ENCODE results near the gene ELFN1. TPM values are rescaled to one million over a fixed set of nuclear protein-coding genes. Genes with fewer than 3 reads are reported as not detected.

The ELFN1 gene
- total RNA-seq, 2 donors from 2014 or later = 0.33 to 1.3 TPM

DNA sequence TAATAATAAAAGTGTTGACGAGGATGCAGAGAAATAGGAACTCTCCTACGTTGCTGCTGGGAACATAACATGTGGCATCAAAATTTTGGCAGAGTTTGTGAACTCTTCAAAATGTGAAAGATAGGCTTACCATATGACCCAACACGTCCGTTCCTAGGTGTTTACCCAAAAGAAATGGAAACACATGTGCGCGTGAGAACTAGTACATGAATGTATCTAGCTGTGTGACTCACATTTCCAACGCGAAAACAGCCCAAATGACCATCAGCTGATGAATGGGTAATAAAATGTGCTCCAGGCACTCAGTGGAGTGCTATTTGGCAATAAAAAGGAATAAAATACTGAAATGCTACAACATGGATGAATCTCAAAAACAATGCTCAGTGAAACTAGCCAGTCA lies 10.4 kb upstream of the ELFN1 start:
- H3K36me3 ChIP-seq (replicated peaks in 1 of 2; ENCODE audit: insufficient read depth in 1 of 2, low read depth in 2 of 2) = no peaks in the 10 kb centered on the region
- H3K4me1 ChIP-seq = peaks cover 7% of the 10 kb centered on the region
- no peak for ATAC-seq
- no peak overlapping the region for H3K4me3 ChIP-seq
- H3K9me3 ChIP-seq = no peaks in the 10 kb centered on the region
- TF ChIP-seq POLR2A (IDR thresholded peaks at IDR 0.05) = no peak
- TF ChIP-seq, protein P1, sequence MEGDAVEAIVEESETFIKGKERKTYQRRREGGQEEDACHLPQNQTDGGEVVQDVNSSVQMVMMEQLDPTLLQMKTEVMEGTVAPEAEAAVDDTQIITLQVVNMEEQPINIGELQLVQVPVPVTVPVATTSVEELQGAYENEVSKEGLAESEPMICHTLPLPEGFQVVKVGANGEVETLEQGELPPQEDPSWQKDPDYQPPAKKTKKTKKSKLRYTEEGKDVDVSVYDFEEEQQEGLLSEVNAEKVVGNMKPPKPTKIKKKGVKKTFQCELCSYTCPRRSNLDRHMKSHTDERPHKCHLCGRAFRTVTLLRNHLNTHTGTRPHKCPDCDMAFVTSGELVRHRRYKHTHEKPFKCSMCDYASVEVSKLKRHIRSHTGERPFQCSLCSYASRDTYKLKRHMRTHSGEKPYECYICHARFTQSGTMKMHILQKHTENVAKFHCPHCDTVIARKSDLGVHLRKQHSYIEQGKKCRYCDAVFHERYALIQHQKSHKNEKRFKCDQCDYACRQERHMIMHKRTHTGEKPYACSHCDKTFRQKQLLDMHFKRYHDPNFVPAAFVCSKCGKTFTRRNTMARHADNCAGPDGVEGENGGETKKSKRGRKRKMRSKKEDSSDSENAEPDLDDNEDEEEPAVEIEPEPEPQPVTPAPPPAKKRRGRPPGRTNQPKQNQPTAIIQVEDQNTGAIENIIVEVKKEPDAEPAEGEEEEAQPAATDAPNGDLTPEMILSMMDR (IDR thresholded peaks at IDR 0.05) = no peak
- WGBS, 2 donors = 17 to 32% methylated on average over 8 of the region's 8 CpGs
- no peak overlapping the region for H3K27ac ChIP-seq
- intact Hi-C loops (cut with DNase I) = loop anchor here (10.0 kb wide), 1 partner anchor 545 kb away; no protein-coding TSS in a partner anchor
- H3K27me3 ChIP-seq = peaks cover 0 to 11% of the 10 kb centered on the region in 2 donors
- DNase-seq = no peak

DNA sequence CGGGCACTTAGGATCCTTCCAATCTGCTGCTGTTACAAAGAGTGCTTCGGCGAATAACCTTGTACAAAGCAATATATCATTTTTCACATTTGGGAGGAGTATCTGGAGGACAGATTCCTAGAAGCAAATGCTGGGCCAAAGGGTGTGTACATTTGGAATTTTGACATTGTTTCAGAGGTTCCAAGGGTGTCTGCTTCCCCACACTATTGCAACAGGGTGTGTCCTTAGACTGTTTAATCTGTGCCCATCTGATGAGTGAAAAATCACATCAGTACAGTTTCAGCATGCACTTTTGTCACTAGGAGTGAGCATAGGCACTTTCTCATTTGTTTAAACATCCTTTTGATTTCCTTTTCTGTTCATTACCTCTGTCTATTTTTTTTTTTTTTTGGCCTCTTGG lies 8.6 kb upstream of the ELFN1 start:
- peaks cover 20% of the 10 kb centered on the region for H3K4me1 ChIP-seq
- ATAC-seq (no peak), DNase-seq (no peak)
- no peaks in the 10 kb centered on the region for H3K36me3 ChIP-seq (replicated peaks in 1 of 2; ENCODE audit: insufficient read depth in 1 of 2, low read depth in 2 of 2)
- no peak overlapping the region for H3K27ac ChIP-seq
- no peaks in the 10 kb centered on the region for H3K9me3 ChIP-seq
- H3K4me3 ChIP-seq = no peak overlapping the region
- peaks cover 0 to 17% of the 10 kb centered on the region in 2 donors for H3K27me3 ChIP-seq
- intact Hi-C loops (cut with DNase I) = loop anchor here (10.0 kb wide), 1 partner anchor 543 kb away; no protein-coding TSS in a partner anchor
- TF ChIP-seq, protein P1 (IDR thresholded peaks at IDR 0.05) = no peak
- no peak for TF ChIP-seq POLR2A (IDR thresholded peaks at IDR 0.05)
- WGBS, 2 donors = 50 to 82% methylated on average over 3 of the region's 3 CpGs

DNA sequence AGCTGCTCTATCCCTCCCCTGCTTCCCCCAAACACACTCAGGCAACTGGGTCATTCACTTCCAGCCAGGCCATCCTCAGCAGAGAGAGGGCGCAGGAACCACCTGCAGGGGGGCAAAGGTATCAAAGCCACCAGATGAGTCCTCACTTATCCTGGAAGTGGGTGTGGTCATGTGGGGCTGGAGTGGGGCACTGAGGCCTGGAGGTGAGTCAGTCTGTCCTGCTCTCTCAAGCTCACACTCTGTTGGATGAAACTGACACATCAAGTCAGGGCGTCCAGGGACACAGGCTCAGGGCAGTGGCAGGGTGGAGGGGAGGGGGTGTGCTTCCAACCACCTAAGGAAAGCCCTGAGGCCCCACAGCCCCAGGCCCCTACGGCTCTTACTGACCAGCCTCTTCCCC lies 8.0 kb upstream of the ELFN1 start:
- TF ChIP-seq, protein P1 (IDR thresholded peaks at IDR 0.05) = no peak
- no peak for TF ChIP-seq POLR2A (IDR thresholded peaks at IDR 0.05)
- H3K27me3 ChIP-seq = peaks cover 0 to 24% of the 10 kb centered on the region in 2 donors
- peaks cover 26% of the 10 kb centered on the region for H3K4me1 ChIP-seq
- DNase-seq (peak in 1 of 4 donors; percentile 3), ATAC-seq (no peak)
- no peaks in the 10 kb centered on the region for H3K36me3 ChIP-seq (replicated peaks in 1 of 2; ENCODE audit: insufficient read depth in 1 of 2, low read depth in 2 of 2)
- no peak overlapping the region for H3K4me3 ChIP-seq
- no peak overlapping the region for H3K27ac ChIP-seq
- H3K9me3 ChIP-seq = no peaks in the 10 kb centered on the region
- intact Hi-C loops (cut with DNase I) = loop anchor here (10.0 kb wide), 1 partner anchor 543 kb away; no protein-coding TSS in a partner anchor
- 29 to 63% methylated on average over 2 to 3 of the region's 3 CpGs for whole genome bisulfite sequencing, 2 donors

DNA sequence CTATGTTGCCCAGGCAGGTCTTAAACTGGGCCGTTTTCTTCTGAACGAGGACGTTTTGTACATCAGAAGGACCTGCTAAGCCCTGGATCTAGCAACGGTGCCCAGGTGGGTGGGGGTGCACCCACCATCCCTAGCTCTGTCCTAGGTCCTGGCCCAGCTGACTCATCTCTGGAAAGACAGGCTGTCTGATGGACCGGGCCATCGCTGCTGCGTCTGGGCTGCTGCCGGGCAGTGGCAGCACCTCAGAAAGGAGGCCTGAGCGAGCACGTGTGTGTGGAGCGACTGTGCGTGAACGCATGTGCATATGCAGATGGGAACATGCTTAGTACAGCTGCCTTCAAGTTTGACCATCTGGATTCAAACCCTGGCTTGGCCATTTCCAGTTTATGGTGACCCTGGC lies 7.3 kb upstream of the ELFN1 start:
- DNase-seq = peak in 1 of 4 donors; percentile 4
- ATAC-seq = no peak
- Histone ChIP-seq H3K27ac (no peak overlapping the region), H3K4me1 (peaks cover 33% of the 10 kb centered on the region), H3K27me3 (peaks cover 0 to 29% of the 10 kb centered on the region in 2 donors), H3K9me3 (no peaks in the 10 kb centered on the region), H3K4me3 (no peak overlapping the region), H3K36me3 (replicated peaks in 1 of 2; ENCODE audit: insufficient read depth in 1 of 2, low read depth in 2 of 2) (no peaks in the 10 kb centered on the region)
- intact Hi-C loops (cut with DNase I) = loop anchor here (10.0 kb wide), 1 partner anchor 542 kb away; no protein-coding TSS in a partner anchor
- TF ChIP-seq, protein P1 (IDR thresholded peaks at IDR 0.05) = no peak
- no peak for TF ChIP-seq POLR2A (IDR thresholded peaks at IDR 0.05)
- WGBS, 2 donors = 29 to 58% methylated on average over 4 to 13 of the region's 13 CpGs

DNA sequence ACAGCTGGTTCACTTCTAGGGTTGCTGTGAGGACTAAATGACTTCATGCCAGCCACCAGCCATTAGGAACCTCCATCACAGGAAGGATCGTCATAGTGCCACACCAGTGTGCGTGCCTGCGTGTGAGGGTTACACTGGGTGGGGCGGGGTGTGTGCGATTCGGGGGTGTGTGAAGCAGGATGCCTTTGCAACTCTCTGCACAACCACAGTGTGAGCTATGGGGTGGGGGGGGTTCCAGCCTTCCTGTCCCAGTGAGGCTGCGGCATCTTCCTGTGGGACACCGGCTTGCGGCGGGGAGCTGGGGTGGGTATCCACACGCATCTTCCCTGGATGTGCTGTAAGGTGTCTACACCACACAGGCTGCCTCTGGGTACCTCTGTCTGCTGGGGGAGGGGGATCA lies 6.9 kb upstream of the ELFN1 start:
- TF ChIP-seq POLR2A (IDR thresholded peaks at IDR 0.05) = no peak
- TF ChIP-seq, protein P1 (IDR thresholded peaks at IDR 0.05) = no peak
- 36 to 39% methylated on average over 11 of the region's 11 CpGs for WGBS, 2 donors
- Histone ChIP-seq H3K36me3 (replicated peaks in 1 of 2; ENCODE audit: insufficient read depth in 1 of 2, low read depth in 2 of 2) (no peaks in the 10 kb centered on the region), H3K27ac (no peak overlapping the region), H3K27me3 (peaks cover 0 to 29% of the 10 kb centered on the region in 2 donors), H3K4me1 (peaks cover 37% of the 10 kb centered on the region), H3K4me3 (no peak overlapping the region), H3K9me3 (no peaks in the 10 kb centered on the region)
- DNase-seq (peak in 1 of 4 donors; percentile 8), ATAC-seq (no peak)
- intact Hi-C loops (cut with DNase I) = loop anchor here (10.0 kb wide), 1 partner anchor 542 kb away; no protein-coding TSS in a partner anchor

Data from body of pancreas (tissue), 4 donors.